LNCaP clone FGC (cell line): Measurements from ENCODE around the gene C2CD4D.
A peak's percentile ranks its signal among the peaks of the same experiment; 100 is the strongest.

ENCODE experiments used
- DNase-seq: peaks from one replicate; pipeline ENCODE4 v3.0.0-alpha.2; 2011; ENCODE audit warnings: low read depth
- H3K4me3 ChIP-seq: 2 replicates; pipeline ENCODE4 v1.5.1; 2011; ENCODE audit warnings: mild to moderate bottlenecking, low read depth, low read length, control low read depth
- CTCF ChIP-seq: IDR thresholded peaks from 2 replicates; pipeline ENCODE4 v1.5.1; 2012; ENCODE audit warnings: mild to moderate bottlenecking; ENCODE audit not compliant: control insufficient read depth, insufficient read depth; ENCODE audit errors: extremely low read depth

Gene C2CD4D

GRCh38 chr1:151790071-151790939 is 49.3 kb downstream of the C2CD4D start, which contains the start of gene TDRKH:
Gene TDRKH, minus strand, starts transcription at chr1:151790500. Its CDS starts 7,478 bp downstream, at chr1:151783022.
- TF ChIP-seq CTCF = peak; percentile 50
- peak within 1 kb of the TSS; percentile 98 for H3K4me3 ChIP-seq
- peak; percentile 100 for DNase-seq
